HCT116 (cell line): Measurements from ENCODE around the gene CNN1. TPM values are rescaled to one million over a fixed set of nuclear protein-coding genes. Genes with fewer than 3 reads are reported as not detected.

Experiments used
- ATAC-seq: fragments of 200-7000 bp; cut with Tn5 transposase; 2 replicates; pipeline ENCODE4 v1.9.1; 2020; ENCODE audit warnings: mild to moderate bottlenecking, moderate library complexity
- BruUV-seq: library from RNA; stranded (reverse); fragments of 400-500 nt; replicated peaks from 2 replicates; lab custom pipeline; 2021; lab: Mats Ljungman, UMichigan
- CTCF ChIA-PET: fragments of 300-600 bp; sonication (Branson Sonifier 250); formaldehyde crosslinking; loops from one replicate; lab custom pipeline; 2021; ENCODE audit warnings: antibody characterized with exemption; lab: Charles Lee
- POLR2A ChIA-PET: fragments of 300-600, 350-600 bp; sonication (Branson Sonifier 250); formaldehyde crosslinking; loops from one replicate; lab custom pipeline; 2021; ENCODE audit warnings: antibody characterized with exemption; lab: Charles Lee
- RAD21 ChIA-PET, 2 experiments: fragments of 300-600 bp; sonication (Branson Sonifier 250); formaldehyde crosslinking; loops; one replicate each; lab custom pipeline; 2023; ENCODE audit warnings: low total read pairs in 2 of 2; ENCODE audit not compliant: uncharacterized antibody in 2 of 2, unreplicated experiment in 2 of 2, low non-redundant PET in 1 of 2; lab: Charles Lee
- DNase-seq: peaks from one replicate; pipeline ENCODE4 v3.0.0-alpha.2; 2010; ENCODE audit warnings: low read depth, low spot score
- H2AFZ ChIP-seq: fragments of 200-600 bp; shearing (Covaris generic), sonication (generic); 2 replicates; pipeline ENCODE4 v1.6.1; 2017; ENCODE audit warnings: low read depth, mixed run types, mixed read lengths, antibody characterized with exemption, low read length; ENCODE audit not compliant: poor library complexity, severe bottlenecking
- H3K27ac ChIP-seq: 2 replicates; pipeline ENCODE4 v1.5.1; 2012; ENCODE audit warnings: low read depth, low read length
- H3K27me3 ChIP-seq: fragments of 200-600 bp; sonication (generic); 2 replicates; pipeline ENCODE4 v1.6.1; 2016; ENCODE audit warnings: mixed run types, low read length, mixed read lengths; ENCODE audit not compliant: insufficient read depth
- H3K36me3 ChIP-seq, 2 experiments: fragments of 200-500 bp in 1 of 2; fragments of 200-600 bp in 1 of 2; sonication (Bioruptor generic) in 1 of 2; sonication (generic) in 1 of 2; 2 replicates each; pipeline versions ENCODE4 v1.5.1 to v1.6.1; 2014 to 2016; ENCODE audit warnings: low read length in 2 of 2, inconsistent platforms in 1 of 2, mixed read lengths in 1 of 2, mixed run types in 1 of 2; ENCODE audit not compliant: insufficient read depth in 2 of 2, control insufficient read depth in 1 of 2
- H3K4me1 ChIP-seq, 2 experiments: fragments of 200-600 bp in 1 of 2; sonication (generic) in 1 of 2; 2 replicates each; pipeline versions ENCODE4 v1.5.1 to v1.6.1; 2012 to 2017; ENCODE audit warnings: low read length in 2 of 2, inconsistent platforms in 1 of 2, mild to moderate bottlenecking in 1 of 2, mixed read lengths in 1 of 2, mixed run types in 1 of 2, moderate library complexity in 1 of 2; ENCODE audit not compliant: insufficient read depth in 2 of 2, control insufficient read depth in 1 of 2
- H3K4me2 ChIP-seq: fragments of 200-600 bp; sonication (generic); 2 replicates; pipeline ENCODE4 v1.6.1; 2017; ENCODE audit warnings: mixed run types, low read length, mixed read lengths
- H3K4me3 ChIP-seq, 2 experiments: fragments of 200-600 bp in 1 of 2; sonication (generic) in 1 of 2; replicated peaks in 1 of 2; 2 replicates each; pipeline ENCODE4 v1.5.1; 2011 to 2016; ENCODE audit warnings: low read length in 2 of 2, control low read depth in 1 of 2, low read depth in 1 of 2, mild to moderate bottlenecking in 1 of 2, mixed read lengths in 1 of 2, mixed run types in 1 of 2
- H3K79me2 ChIP-seq: fragments of 200-600 bp; sonication (generic); 2 replicates; pipeline ENCODE4 v1.6.1; 2017; ENCODE audit warnings: mild to moderate bottlenecking, mixed run types, low read length, moderate library complexity, mixed read lengths; ENCODE audit not compliant: insufficient read depth
- H3K9ac ChIP-seq: fragments of 200-600 bp; sonication (generic); 2 replicates; pipeline ENCODE4 v1.6.1; 2016; ENCODE audit warnings: low read length, mixed read lengths
- H3K9me2 ChIP-seq: fragments of 200-600 bp; sonication (generic), shearing (Covaris generic); 2 replicates; pipeline ENCODE4 v1.6.1; 2017; ENCODE audit warnings: mixed run types, mild to moderate bottlenecking, moderate library complexity; ENCODE audit not compliant: insufficient read depth
- H3K9me3 ChIP-seq, 2 experiments: fragments of 200-500 bp in 1 of 2; fragments of 200-600 bp in 1 of 2; sonication (Bioruptor generic) in 1 of 2; sonication (generic) in 1 of 2; 2 replicates each; pipeline ENCODE4 v1.6.1; 2014 to 2017; ENCODE audit warnings: low read length in 2 of 2, mixed read lengths in 2 of 2, inconsistent platforms in 1 of 2, low read depth in 1 of 2, mild to moderate bottlenecking in 1 of 2, mixed run types in 1 of 2, moderate library complexity in 1 of 2; ENCODE audit not compliant: control insufficient read depth in 1 of 2, insufficient read depth in 1 of 2
- H4K20me1 ChIP-seq: fragments of 200-600 bp; sonication (generic), shearing (Covaris generic); 2 replicates; pipeline ENCODE4 v1.6.1; 2017; ENCODE audit warnings: mixed run types, mild to moderate bottlenecking, moderate library complexity; ENCODE audit not compliant: insufficient read depth
- ATF3 ChIP-seq: IDR thresholded peaks from 2 replicates; pipeline ENCODE4 v1.6.1; 2012
- CBX3 ChIP-seq: IDR thresholded peaks from 2 replicates; pipeline ENCODE4 v1.6.1; 2012; ENCODE audit warnings: low read depth
- CEBPB ChIP-seq: IDR thresholded peaks from 2 replicates; pipeline ENCODE4 v1.6.1; 2012; ENCODE audit warnings: low read depth
- CTCF ChIP-seq, 3 experiments: fragments of 200-600 bp in 1 of 3; sonication (generic) in 1 of 3; IDR thresholded peaks in 2 of 3; conservative IDR thresholded peaks in 1 of 3; 2 replicates each; pipeline ENCODE4 v1.5.1; 2012 to 2017; ENCODE audit warnings: low read depth in 2 of 3, low read length in 2 of 3, antibody characterized with exemption in 1 of 3, borderline replicate concordance in 1 of 3, control low read depth in 1 of 3, mild to moderate bottlenecking in 1 of 3, mixed read lengths in 1 of 3, mixed run types in 1 of 3, moderate library complexity in 1 of 3; ENCODE audit not compliant: insufficient read depth in 1 of 3
- EGR1 ChIP-seq: IDR thresholded peaks from 2 replicates; pipeline ENCODE4 v1.6.1; 2012; ENCODE audit warnings: low read depth
- ELF1 ChIP-seq: IDR thresholded peaks from 2 replicates; pipeline ENCODE4 v1.6.1; 2012; ENCODE audit warnings: low read depth, borderline replicate concordance
- EZH2 ChIP-seq: fragments of 200-600 bp; sonication (generic); IDR thresholded peaks from 2 replicates; pipeline ENCODE4 v1.6.1; 2017; ENCODE audit warnings: antibody characterized with exemption, mixed run types
- EZH2phosphoT487 ChIP-seq: fragments of 200-600 bp; IDR thresholded peaks from 2 replicates; pipeline ENCODE4 v1.6.1; 2018; ENCODE audit warnings: antibody characterized with exemption, borderline replicate concordance
- FOSL1 ChIP-seq: IDR thresholded peaks from 2 replicates; pipeline ENCODE4 v1.6.1; 2012; ENCODE audit warnings: low read depth
- JUND ChIP-seq: IDR thresholded peaks from 2 replicates; pipeline ENCODE4 v1.6.1; 2012
- MAX ChIP-seq: IDR thresholded peaks from 2 replicates; pipeline ENCODE4 v1.6.1; 2012
- POLR2A ChIP-seq: IDR thresholded peaks from 2 replicates; pipeline ENCODE4 v1.7.0; 2011; ENCODE audit warnings: borderline replicate concordance; ENCODE audit not compliant: insufficient read depth, insufficient read length; ENCODE audit errors: extremely low read depth
- POLR2AphosphoS5 ChIP-seq: IDR thresholded peaks from 2 replicates; pipeline ENCODE4 v1.6.1; 2011; ENCODE audit warnings: mild to moderate bottlenecking, low read depth, low read length, moderate library complexity
- RAD21 ChIP-seq: IDR thresholded peaks from 2 replicates; pipeline ENCODE4 v1.6.1; 2012; ENCODE audit warnings: low read depth, mild to moderate bottlenecking
- SIN3A ChIP-seq: IDR thresholded peaks from 2 replicates; pipeline ENCODE4 v1.6.1; 2012; ENCODE audit warnings: low read depth
- SP1 ChIP-seq: IDR thresholded peaks from 2 replicates; pipeline ENCODE4 v1.6.1; 2012; ENCODE audit warnings: low read depth
- SRF ChIP-seq: IDR thresholded peaks from 2 replicates; pipeline ENCODE4 v1.6.1; 2012; ENCODE audit warnings: low read depth
- TCF7L2 ChIP-seq: IDR thresholded peaks from 2 replicates; pipeline ENCODE4 v1.7.0; 2011; ENCODE audit warnings: borderline replicate concordance, inconsistent platforms; ENCODE audit not compliant: insufficient read depth, insufficient read length; ENCODE audit errors: extremely low read depth
- YY1 ChIP-seq: IDR thresholded peaks from 2 replicates; pipeline ENCODE4 v1.6.1; 2011; ENCODE audit warnings: low read length, low read depth, moderate library complexity, mild to moderate bottlenecking; ENCODE audit not compliant: insufficient replicate concordance; ENCODE audit errors: extremely low read depth
- ZBTB33 ChIP-seq: IDR thresholded peaks from 2 replicates; pipeline ENCODE4 v1.6.1; 2011; ENCODE audit warnings: mild to moderate bottlenecking, low read length, moderate library complexity; ENCODE audit not compliant: insufficient replicate concordance; ENCODE audit errors: extremely low read depth
- ZFX ChIP-seq: fragments of 450-650 bp; IDR thresholded peaks from 2 replicates; pipeline ENCODE4 v1.6.1; 2017
- ZNF274 ChIP-seq: fragments of 200-500 bp; sonication (Bioruptor generic); IDR thresholded peaks from 2 replicates; pipeline ENCODE4 v1.6.1; 2014; ENCODE audit warnings: mild to moderate bottlenecking, low read depth, low read length, inconsistent platforms
- intact Hi-C: fragments of 100-400 bp; cut with micrococcal nuclease; formaldehyde crosslinking; loops from 2 replicates; pipeline ENCODE4 v1.10.0; 2022
- total RNA-seq: library from RNA; stranded (reverse); gene quantifications from one replicate; pipeline ENCODE4 v1.2.1, GENCODE V29; 2021; ENCODE audit not compliant: unreplicated experiment

CNN1 gene
- total RNA-seq, 1 experiment from 2014 or later = 0.64 TPM

GRCh38 chr19:11505504-11506100, 33.0 kb upstream of the CNN1 start, which contains the start of gene ZNF653:
TSS of gene ZNF653 (minus strand) at chr19:11505839. CDS start at chr19:11505786, 53 bp downstream.
- ChIA-PET CTCF (no interaction called here), RAD21 (no interaction called here), POLR2A (interaction anchor here (1.0 kb wide), 1 partner anchor 124 kb away, joined by 3 read pairs; no protein-coding TSS in a partner anchor)
- H3K4me3 ChIP-seq = peak within 1 kb of the TSS; percentile 65 to 80
- H3K9me2 ChIP-seq = no peaks in the 10 kb centered on the region
- H3K27ac ChIP-seq = peak within 1 kb of the TSS; percentile 89
- no peaks in the 10 kb centered on the region for H3K9me3 ChIP-seq
- H3K9ac ChIP-seq = peak within 1 kb of the TSS; percentile 87
- ATAC-seq (peak; percentile 71), DNase-seq (peak; percentile 89)
- peaks cover 0 to 13% of the 10 kb centered on the region in 2 experiments; a peak in 2 of 4 replicates for H3K4me1 ChIP-seq
- no peaks in the 10 kb centered on the region for H4K20me1 ChIP-seq
- H3K27me3 ChIP-seq = no peaks in the 10 kb centered on the region
- H2AFZ ChIP-seq = no peak within 1 kb of the TSS
- H3K79me2 ChIP-seq = peaks cover 6% of the 10 kb centered on the region; the same call in 1 of the 2 replicates
- H3K4me2 ChIP-seq = peak within 1 kb of the TSS; percentile 94
- intact Hi-C loops = loop anchor here (2.0 kb wide), 1 partner anchor 23 kb away; the partner anchor contains the start of gene ECSIT
- BruUV-seq = no TSS peak
- H3K36me3 ChIP-seq = no peaks in the 10 kb centered on the region
- no peak for TF ChIP-seq YY1
- peak; percentile 40; the same call in 1 of the 2 replicates for TF ChIP-seq SP1
- TF ChIP-seq EZH2 = no peak
- TF ChIP-seq TCF7L2 = no peak
- no peak; the same call in 1 of the 2 replicates for TF ChIP-seq ELF1
- TF ChIP-seq ZNF274 = no peak
- no peak for TF ChIP-seq CBX3
- no peak for TF ChIP-seq FOSL1
- TF ChIP-seq MAX = no peak; the same call in 1 of the 2 replicates
- no peak for TF ChIP-seq EGR1
- TF ChIP-seq JUND = no peak
- no peak for TF ChIP-seq CTCF (IDR thresholded peaks at IDR 0.05 in 2 of 3, conservative IDR thresholded peaks at IDR 0.05 in 1 of 3; ENCODE audit: borderline replicate concordance in 1 of 3, insufficient read depth in 1 of 3, low read depth in 2 of 3, low read length in 2 of 3)
- peak; percentile 59 for TF ChIP-seq ZBTB33
- peak; percentile 61; the same call in 1 of the 2 replicates for TF ChIP-seq ZFX
- no peak for TF ChIP-seq RAD21
- TF ChIP-seq ATF3 = no peak
- peak; percentile 20 for TF ChIP-seq POLR2A
- no peak for TF ChIP-seq EZH2phosphoT487
- TF ChIP-seq CEBPB = no peak
- peak; percentile 89 for TF ChIP-seq SRF
- peak; percentile 60 for TF ChIP-seq POLR2AphosphoS5
- TF ChIP-seq SIN3A = no peak
